ENCODE data around the gene POLR3K.

POLR3K gene

DNA sequence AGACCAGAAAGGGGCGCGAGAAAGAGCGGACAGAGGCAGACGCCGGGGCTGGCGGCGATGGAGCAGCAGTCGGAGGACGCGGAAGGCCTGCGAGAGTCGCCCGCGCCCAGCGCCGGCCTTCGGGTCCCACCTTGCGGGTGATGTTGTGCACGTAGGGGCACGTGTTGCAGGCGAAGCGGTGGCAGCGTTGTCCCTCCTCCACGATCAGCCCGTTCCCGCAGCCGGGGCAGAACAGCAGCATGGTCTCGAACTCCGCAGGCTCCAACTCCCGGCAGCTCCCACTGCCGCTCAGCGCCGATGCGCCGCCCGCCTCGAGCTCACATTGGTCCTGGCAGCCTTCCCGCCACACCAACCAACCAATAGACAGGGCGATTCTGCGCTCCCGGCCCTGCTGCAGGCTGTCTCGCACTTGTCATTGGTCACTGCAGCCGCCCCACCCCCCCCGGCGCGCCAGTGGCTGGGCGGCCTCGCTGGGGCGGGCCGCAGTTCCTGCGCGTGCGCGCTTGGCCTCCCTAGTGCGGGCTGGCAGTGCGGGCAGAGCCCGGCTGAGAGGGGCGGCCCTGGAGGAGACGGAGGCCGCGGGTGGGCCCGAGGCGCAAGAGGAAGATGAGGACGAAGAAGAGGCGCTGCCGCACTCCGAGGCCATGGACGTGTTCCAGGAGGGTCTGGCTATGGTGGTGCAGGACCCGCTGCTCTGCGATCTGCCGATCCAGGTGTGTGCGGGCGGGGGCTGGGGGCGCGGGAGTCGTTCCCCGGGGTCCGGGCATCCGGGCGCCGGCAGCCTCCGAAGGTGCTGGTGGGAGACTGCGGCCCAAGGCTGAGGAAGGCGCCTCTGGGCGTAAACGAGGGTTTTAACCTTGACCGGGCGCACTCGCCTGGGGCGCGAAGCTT, at the start of gene POLR3K, which contains the start of gene SNRNP25:
POLR3K (minus strand) TSS at position 263 of the 891 bp plus-strand sequence; CDS start at position 241, 22 bp downstream.
SNRNP25 (plus strand) TSS at position 483 of the 891 bp plus-strand sequence; CDS start at position 672, 189 bp downstream.
- DNase-seq (ENCODE audit: low spot score): peak; percentile 99
- TF ChIP-seq, protein P1, sequence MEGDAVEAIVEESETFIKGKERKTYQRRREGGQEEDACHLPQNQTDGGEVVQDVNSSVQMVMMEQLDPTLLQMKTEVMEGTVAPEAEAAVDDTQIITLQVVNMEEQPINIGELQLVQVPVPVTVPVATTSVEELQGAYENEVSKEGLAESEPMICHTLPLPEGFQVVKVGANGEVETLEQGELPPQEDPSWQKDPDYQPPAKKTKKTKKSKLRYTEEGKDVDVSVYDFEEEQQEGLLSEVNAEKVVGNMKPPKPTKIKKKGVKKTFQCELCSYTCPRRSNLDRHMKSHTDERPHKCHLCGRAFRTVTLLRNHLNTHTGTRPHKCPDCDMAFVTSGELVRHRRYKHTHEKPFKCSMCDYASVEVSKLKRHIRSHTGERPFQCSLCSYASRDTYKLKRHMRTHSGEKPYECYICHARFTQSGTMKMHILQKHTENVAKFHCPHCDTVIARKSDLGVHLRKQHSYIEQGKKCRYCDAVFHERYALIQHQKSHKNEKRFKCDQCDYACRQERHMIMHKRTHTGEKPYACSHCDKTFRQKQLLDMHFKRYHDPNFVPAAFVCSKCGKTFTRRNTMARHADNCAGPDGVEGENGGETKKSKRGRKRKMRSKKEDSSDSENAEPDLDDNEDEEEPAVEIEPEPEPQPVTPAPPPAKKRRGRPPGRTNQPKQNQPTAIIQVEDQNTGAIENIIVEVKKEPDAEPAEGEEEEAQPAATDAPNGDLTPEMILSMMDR (conservative IDR thresholded peaks at IDR 0.05; ENCODE audit: low read depth): no peak
- H3K27ac ChIP-seq: peak within 1 kb of the TSS; percentile 87
- CTCF ChIA-PET: interaction anchor here (0.9 kb wide), 1 partner anchor 12 kb away, joined by 4 read pairs; no protein-coding TSS in a partner anchor
- POLR2A ChIA-PET (ENCODE audit: low non-redundant PET): no interaction called here

DNA sequence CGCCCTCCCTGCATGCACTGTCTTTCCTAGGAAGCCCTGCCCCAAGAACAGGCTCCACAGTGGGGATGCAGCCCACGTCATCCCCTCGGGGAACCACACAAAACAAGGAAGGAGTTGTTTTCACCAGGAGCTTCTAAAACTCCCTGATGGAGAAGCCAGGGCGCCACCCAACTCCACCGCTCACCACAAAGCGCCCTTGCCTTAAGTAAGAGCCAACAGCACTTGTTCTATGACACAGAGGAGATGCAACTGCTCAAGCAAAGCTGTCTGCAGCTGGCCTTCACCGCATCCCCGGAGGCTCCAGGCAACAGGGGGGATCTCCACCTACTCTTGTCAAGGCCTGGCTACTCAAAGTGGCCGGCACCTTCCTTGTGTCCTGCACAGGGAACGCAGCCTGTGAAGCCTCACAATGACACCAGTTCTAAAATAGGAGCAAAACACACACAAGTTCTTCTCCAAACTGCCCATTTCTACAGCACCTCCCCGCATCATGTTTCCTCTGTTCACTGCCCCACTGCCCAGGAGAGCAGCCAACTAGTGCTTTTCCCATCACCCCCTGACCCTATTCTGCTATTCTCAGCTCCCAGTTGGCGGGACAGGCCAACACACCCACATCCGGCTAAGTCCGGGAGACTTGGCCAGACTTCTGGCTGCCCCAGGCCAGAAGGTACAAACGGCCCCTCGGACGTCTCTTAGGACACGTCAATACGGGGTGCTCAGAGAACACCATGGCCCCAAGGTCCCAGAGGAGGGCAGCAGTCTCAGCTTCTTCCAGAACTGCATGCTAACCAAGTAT, 48.9 kb upstream of the POLR3K start:
- POLR2A ChIA-PET (ENCODE audit: low non-redundant PET): no interaction called here
- TF ChIP-seq, protein P1 (conservative IDR thresholded peaks at IDR 0.05; ENCODE audit: low read depth): no peak
- no peak for DNase-seq (ENCODE audit: low spot score)
- CTCF ChIA-PET: no interaction called here
- H3K27ac ChIP-seq: peak overlapping the region; percentile 20

DNA sequence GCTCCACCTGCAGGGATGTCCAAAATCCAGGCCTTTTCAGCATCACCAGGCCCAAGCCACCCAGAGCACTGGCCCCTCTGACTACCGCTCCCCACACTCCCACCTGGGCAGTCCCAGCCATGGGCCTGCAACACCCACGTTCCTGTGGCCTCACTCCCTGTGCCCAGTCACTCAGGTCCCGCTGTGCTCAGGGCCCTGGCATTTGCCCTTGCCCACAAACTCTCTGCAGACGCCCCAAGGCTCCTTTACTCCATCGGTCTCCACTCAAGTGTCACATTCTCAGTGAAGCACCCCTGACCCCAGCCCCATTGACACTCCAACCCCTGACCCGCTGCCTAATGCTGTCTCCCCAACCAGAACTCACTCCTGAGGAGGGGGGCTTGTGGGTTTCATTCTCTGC, 48.2 kb upstream of the POLR3K start:
- TF ChIP-seq, protein P1 (conservative IDR thresholded peaks at IDR 0.05; ENCODE audit: low read depth): no peak

DNA sequence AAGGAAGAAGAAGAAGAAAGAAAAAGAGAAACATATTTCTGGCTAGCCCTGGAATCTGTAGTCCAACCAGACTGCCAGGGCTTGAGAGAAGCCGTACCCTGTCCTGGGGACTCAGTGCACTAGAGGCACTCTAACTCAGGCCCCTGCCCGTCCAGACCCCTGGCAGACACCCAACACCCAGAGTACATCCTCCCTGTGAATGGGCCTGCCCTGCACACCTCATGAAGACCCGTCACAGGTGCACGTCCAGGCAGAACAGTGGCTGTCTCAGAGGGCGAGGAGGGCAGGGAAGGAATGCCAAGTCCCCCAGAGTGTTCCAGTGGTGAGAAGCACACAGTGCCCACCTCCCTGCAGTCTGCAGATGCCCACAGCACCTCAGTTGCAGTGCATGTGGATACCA, 47.6 kb upstream of the POLR3K start:
- TF ChIP-seq, protein P1 (conservative IDR thresholded peaks at IDR 0.05; ENCODE audit: low read depth): no peak
- DNase-seq (ENCODE audit: low spot score): no peak
- CTCF ChIA-PET: no interaction called here
- POLR2A ChIA-PET (ENCODE audit: low non-redundant PET): no interaction called here
- peak overlapping the region; percentile 20; the same call in 1 of the 2 replicates for H3K27ac ChIP-seq

More for the DNA sequence above, 48.2 kb upstream of the POLR3K start:
- peak overlapping the region; percentile 20 for H3K27ac ChIP-seq
- no peak for DNase-seq (ENCODE audit: low spot score)
- ChIA-PET POLR2A (ENCODE audit: low non-redundant PET) (no interaction called here), CTCF (no interaction called here)

DNA sequence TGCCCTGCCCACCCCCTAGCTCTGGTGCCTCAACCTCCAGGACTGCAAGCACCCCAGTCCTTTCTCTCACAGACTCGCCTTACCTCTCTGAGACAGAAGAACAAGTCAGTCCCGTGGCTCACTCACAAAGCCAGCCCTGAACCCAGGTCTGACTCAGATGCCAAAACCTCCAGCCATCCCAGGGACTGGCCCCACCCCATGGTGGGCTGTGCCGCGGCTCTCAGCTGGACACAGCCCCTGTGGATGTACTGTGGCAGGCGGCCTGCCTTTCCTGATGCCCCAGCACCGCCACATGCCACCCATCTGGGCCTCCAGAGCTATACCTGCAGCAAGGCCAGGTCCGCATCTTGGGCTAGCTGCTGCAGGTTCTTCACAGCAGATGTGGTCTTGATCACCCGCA, 44.4 kb upstream of the POLR3K start:
- TF ChIP-seq, protein P1 (conservative IDR thresholded peaks at IDR 0.05; ENCODE audit: low read depth): no peak
- no peak for DNase-seq (ENCODE audit: low spot score)
- ChIA-PET CTCF (interaction anchor here (1.0 to 6.7 kb wide), 4 partner anchors 19 to 35 kb away, joined by 5 to 135 read pairs (median 10); partner anchors contain the start of gene RHBDF1), POLR2A (ENCODE audit: low non-redundant PET) (interaction anchor here (0.6 kb wide), 1 partner anchor 14 kb away, joined by 4 read pairs; no protein-coding TSS in a partner anchor)
- peak overlapping the region; percentile 32; the same call in 1 of the 2 replicates for H3K27ac ChIP-seq

DNA sequence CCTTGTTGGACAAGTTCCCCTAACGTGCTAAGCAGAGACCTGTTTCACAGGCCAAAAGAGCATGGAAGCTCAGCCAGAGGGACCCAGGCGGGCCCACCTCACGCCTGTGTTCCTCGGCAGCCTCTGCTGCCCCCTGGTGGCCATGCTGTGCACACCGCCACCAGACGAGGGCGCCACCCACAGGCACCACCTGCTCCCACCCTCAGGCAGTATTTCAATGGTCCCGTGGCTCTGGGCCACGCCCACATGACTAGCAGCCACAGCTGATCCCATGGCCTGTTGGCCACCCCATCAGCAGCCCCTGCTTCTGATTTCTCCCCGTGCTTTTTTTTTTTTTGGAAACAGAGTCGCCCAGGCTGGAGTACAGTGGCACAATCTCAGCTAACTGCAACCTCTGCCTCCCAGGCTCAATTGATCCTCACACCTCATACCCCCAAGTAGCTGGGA, 43.5 kb upstream of the POLR3K start:
- DNase-seq (ENCODE audit: low spot score): peak; percentile 94
- TF ChIP-seq, protein P1 (conservative IDR thresholded peaks at IDR 0.05; ENCODE audit: low read depth): peak; percentile 97
- peak overlapping the region; percentile 32 for H3K27ac ChIP-seq
- ChIA-PET POLR2A (ENCODE audit: low non-redundant PET) (interaction anchor here (0.6 kb wide), 1 partner anchor 10 kb away, joined by 3 read pairs; no protein-coding TSS in a partner anchor), CTCF (interaction anchor here (0.6 to 6.7 kb wide), 22 partner anchors 10 to 554 kb away, joined by 3 to 135 read pairs (median 4); partner anchors contain the start of gene RHBDF1)
